WERI-Rb-1 (cell line): ENCODE results near the gene CRYAA.

Experiments used
- DNase-seq: peaks from one replicate; pipeline ENCODE4 v3.0.0-alpha.2; 2020
- H3K27ac ChIP-seq: fragments of 250-450 bp; sonication (Bioruptor Pico); 2 replicates; pipeline ENCODE4 v1.5.1; 2020; ENCODE audit warnings: mild to moderate bottlenecking, moderate library complexity
- H3K27me3 ChIP-seq: fragments of 250-450 bp; sonication (Bioruptor Pico); 2 replicates; pipeline ENCODE4 v1.5.1; 2021; ENCODE audit warnings: mild to moderate bottlenecking, low read depth, moderate library complexity; ENCODE audit not compliant: insufficient read depth, severe bottlenecking
- H3K36me3 ChIP-seq: fragments of 250-450 bp; sonication (Bioruptor Pico); 2 replicates; pipeline ENCODE4 v1.5.1; 2020; ENCODE audit warnings: mild to moderate bottlenecking, moderate library complexity
- H3K4me3 ChIP-seq: 2 replicates; pipeline ENCODE4 v1.5.1; 2011; ENCODE audit warnings: low read depth, mild to moderate bottlenecking, control low read depth, low read length
- H3K9me3 ChIP-seq: fragments of 250-450 bp; sonication (Bioruptor Pico); 2 replicates; pipeline ENCODE4 v1.5.1; 2021; ENCODE audit warnings: mild to moderate bottlenecking, moderate library complexity; ENCODE audit not compliant: severe bottlenecking
- TF ChIP-seq, protein P1 (sequence below): IDR thresholded peaks from 2 replicates; pipeline ENCODE4 v1.5.1; 2011; ENCODE audit warnings: low read depth, mild to moderate bottlenecking, control low read depth, inconsistent platforms, low read length

CRYAA gene

GRCh38 chr21:43208561-43209332, 39.9 kb downstream of the CRYAA start:
- Histone ChIP-seq H3K9me3 (no peaks in the 10 kb centered on the region), H3K27ac (no peak overlapping the region), H3K36me3 (no peaks in the 10 kb centered on the region), H3K4me3 (no peak overlapping the region), H3K27me3 (no peaks in the 10 kb centered on the region)
- TF ChIP-seq, protein P1, sequence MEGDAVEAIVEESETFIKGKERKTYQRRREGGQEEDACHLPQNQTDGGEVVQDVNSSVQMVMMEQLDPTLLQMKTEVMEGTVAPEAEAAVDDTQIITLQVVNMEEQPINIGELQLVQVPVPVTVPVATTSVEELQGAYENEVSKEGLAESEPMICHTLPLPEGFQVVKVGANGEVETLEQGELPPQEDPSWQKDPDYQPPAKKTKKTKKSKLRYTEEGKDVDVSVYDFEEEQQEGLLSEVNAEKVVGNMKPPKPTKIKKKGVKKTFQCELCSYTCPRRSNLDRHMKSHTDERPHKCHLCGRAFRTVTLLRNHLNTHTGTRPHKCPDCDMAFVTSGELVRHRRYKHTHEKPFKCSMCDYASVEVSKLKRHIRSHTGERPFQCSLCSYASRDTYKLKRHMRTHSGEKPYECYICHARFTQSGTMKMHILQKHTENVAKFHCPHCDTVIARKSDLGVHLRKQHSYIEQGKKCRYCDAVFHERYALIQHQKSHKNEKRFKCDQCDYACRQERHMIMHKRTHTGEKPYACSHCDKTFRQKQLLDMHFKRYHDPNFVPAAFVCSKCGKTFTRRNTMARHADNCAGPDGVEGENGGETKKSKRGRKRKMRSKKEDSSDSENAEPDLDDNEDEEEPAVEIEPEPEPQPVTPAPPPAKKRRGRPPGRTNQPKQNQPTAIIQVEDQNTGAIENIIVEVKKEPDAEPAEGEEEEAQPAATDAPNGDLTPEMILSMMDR: no peak
- peak; percentile 3 for DNase-seq

DNA sequence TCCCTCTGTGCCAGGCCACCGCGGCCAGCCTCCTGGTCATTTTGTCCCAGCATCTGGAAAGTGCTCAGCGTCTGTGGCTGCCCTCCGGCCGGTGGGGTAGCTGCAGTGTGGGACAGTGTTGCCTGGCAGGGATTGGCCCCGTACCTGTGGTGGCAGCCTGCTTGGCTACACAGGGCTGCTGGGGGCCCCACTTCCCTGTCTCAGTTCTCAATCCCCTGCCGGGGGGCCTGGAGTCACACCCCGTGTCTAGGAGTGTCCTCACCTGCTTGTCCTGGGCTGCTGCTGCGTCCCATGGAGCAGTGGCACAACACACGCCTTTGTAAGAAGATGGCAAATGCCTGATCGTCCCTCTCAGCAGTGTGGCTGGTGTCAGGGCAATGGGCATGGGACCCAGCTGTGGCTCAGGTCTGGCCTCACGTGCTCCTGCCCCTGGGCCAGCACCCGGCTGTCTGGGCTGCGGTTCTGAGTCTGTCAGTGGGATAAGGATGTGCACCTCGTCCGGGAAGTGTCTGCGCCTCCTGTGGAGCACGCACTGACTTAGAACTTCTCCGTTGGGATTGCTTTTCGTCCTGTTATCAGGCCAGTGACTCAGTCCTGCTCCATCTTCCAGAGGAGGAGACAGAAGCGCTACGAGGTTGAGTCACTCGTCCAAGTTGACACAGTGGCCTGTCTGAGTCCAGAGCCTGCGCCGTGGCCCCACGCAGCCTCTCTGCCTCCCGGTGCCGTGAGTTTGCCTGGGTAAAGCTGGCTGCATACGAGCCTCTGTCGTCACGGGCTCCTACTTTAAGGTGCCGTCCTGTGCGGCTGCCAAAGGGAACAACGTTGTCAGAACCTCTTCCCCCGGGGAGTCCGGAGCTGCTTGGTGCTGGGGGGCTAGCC, 41.0 kb downstream of the CRYAA start:
- Histone ChIP-seq H3K27ac (no peak overlapping the region), H3K4me3 (no peak overlapping the region), H3K9me3 (no peaks in the 10 kb centered on the region), H3K27me3 (no peaks in the 10 kb centered on the region), H3K36me3 (no peaks in the 10 kb centered on the region)
- peak; percentile 4 for DNase-seq
- TF ChIP-seq, protein P1: no peak

- no peaks in the 10 kb centered on the region for H3K27me3 ChIP-seq
- TF ChIP-seq, protein P1: no peak
- H3K9me3 ChIP-seq: no peaks in the 10 kb centered on the region
- no peak for DNase-seq
- H3K4me3 ChIP-seq: no peak overlapping the region
- no peak overlapping the region for H3K27ac ChIP-seq
- H3K36me3 ChIP-seq: no peaks in the 10 kb centered on the region
Measured at GRCh38 chr21:43210454-43211071, 41.8 kb downstream of the CRYAA start.

DNA sequence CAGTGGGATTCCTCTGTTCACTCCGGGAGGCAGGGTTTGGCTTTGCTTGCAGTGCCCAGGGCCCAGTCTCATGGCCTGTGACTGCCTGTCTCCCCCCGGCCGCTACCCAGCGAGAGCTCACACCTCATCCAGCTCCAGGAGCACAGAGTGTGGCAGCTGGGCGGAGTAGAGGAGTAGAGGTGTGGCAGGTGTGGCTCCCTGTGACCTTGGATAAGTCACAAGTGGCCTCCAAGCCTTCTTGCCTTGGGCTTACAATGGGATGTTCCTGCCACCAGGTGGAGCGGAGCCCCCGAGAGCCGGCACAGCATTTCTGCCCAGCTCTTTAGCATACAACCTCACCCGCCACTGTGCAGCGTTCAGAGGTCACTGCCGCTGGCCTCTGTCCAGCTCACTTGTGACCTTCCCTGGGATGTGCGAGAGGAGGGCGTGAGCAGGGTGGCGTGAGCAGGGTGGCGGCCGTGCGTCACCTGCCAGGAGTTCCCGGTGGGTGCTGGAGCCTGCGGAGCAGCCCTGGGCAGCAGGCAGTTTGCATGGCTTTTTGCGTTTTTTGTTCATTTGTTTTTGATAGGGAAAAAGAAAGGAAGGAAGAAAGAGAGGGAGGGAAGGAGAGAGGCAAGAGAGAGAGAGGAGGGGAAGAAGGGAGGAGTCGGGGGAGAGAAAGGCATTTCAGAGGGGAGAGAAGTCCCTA, 42.4 kb downstream of the CRYAA start:
- peak; percentile 54 for DNase-seq
- no peaks in the 10 kb centered on the region for H3K36me3 ChIP-seq
- no peaks in the 10 kb centered on the region for H3K9me3 ChIP-seq
- H3K27me3 ChIP-seq: no peaks in the 10 kb centered on the region
- TF ChIP-seq, protein P1: peak; percentile 70
- H3K4me3 ChIP-seq: no peak overlapping the region
- no peak overlapping the region for H3K27ac ChIP-seq

DNA sequence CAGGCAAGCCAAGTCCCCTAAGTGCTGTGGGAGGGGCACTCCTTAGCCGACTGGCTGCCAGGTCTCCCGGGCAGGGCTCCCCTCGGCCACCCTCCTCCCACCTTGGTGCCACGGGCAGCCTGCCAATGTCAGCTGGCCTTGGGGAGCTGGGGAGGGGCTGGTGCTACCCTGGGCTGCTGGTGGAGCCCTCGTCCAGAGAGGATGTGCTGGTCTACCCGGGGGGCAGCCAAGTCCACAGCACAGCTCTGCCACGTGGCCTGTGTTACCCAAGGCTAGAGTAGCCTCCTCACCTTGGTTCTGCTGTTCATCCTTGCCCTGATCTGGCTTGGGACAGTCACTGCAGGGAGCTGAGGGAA, 42.9 kb downstream of the CRYAA start:
- Histone ChIP-seq H3K36me3 (no peaks in the 10 kb centered on the region), H3K9me3 (no peaks in the 10 kb centered on the region), H3K27me3 (no peaks in the 10 kb centered on the region), H3K27ac (no peak overlapping the region), H3K4me3 (no peak overlapping the region)
- TF ChIP-seq, protein P1: no peak
- DNase-seq: peak; percentile 4
